NCI-H2171 treated with DMSO at 0.1 percent for 48 hours (cell line): ENCODE data around the gene MYO9B.

Experiments
- DNase-seq: peaks from one replicate; lab custom pipeline; 2025; lab: John Stamatoyannopoulos, UW

The MYO9B gene

GRCh38 chr19:17213334-17213733 lies 137.8 kb downstream of the MYO9B start:
- no peak for DNase-seq

- DNase-seq, result peak; percentile 82
Measured at GRCh38 chr19:17214508-17215126, 139.0 kb downstream of the MYO9B start.

- peak; percentile 93 for DNase-seq
Measured at GRCh38 chr19:17215127-17215971, 139.8 kb downstream of the MYO9B start, which contains the start of gene USE1. Gene USE1 (plus strand): TSS chr19:17215357. CDS start chr19:17215406, 49 bp downstream.

GRCh38 chr19:17216058-17216670 lies 140.6 kb downstream of the MYO9B start:
- no peak for DNase-seq

GRCh38 chr19:17219286-17219685 lies 143.7 kb downstream of the MYO9B start:
- DNase-seq, result no peak

GRCh38 chr19:17220207-17220758 lies 144.7 kb downstream of the MYO9B start:
- DNase-seq, result no peak

- DNase-seq, result no peak
Measured at GRCh38 chr19:17225053-17225452, 149.5 kb downstream of the MYO9B start.

- peak; percentile 97 for DNase-seq
Measured at GRCh38 chr19:17226002-17226933, 150.7 kb downstream of the MYO9B start, which contains the start of gene OCEL1. Gene OCEL1 (plus strand): TSS chr19:17226226. CDS start chr19:17226248, 22 bp downstream.

GRCh38 chr19:17227798-17228367 lies 152.3 kb downstream of the MYO9B start:
- DNase-seq, result no peak

GRCh38 chr19:17229890-17230289 lies 154.3 kb downstream of the MYO9B start:
- DNase-seq, result no peak

- DNase-seq, result no peak
Measured at GRCh38 chr19:17232258-17232657, 156.7 kb downstream of the MYO9B start.

- peak; percentile 35 for DNase-seq
Measured at GRCh38 chr19:17234911-17235299, 159.3 kb downstream of the MYO9B start.

- peak; percentile 61 for DNase-seq
Measured at GRCh38 chr19:17235300-17235970, 159.9 kb downstream of the MYO9B start.

- peak; percentile 63 for DNase-seq
Measured at GRCh38 chr19:17235971-17236777, 160.6 kb downstream of the MYO9B start.

GRCh38 chr19:17236811-17237543 lies 161.4 kb downstream of the MYO9B start:
- peak; percentile 10 for DNase-seq

GRCh38 chr19:17237747-17238706 lies 162.4 kb downstream of the MYO9B start:
- no peak for DNase-seq

- no peak for DNase-seq
Measured at GRCh38 chr19:17240062-17240752, 164.6 kb downstream of the MYO9B start.
